A549 (cell line): ENCODE results near the gene GCLC.

Experiments
- MAZ ChIP-seq: fragments of 150-350 bp; IDR thresholded peaks from 2 replicates; pipeline ENCODE4 v1.6.1; 2014; ENCODE audit warnings: antibody characterized with exemption, low read depth, low read length, borderline replicate concordance
- POLR2A ChIP-seq: IDR thresholded peaks from 2 replicates; pipeline ENCODE4 v1.6.1; 2012; ENCODE audit warnings: mild to moderate bottlenecking, low read length
- RAD21 ChIP-seq, 2 experiments: fragments of >200 bp in 1 of 2; sonication (Bioruptor Twin) in 1 of 2; formaldehyde crosslinking in 1 of 2; IDR thresholded peaks in 1 of 2; conservative IDR thresholded peaks in 1 of 2; 2 replicates in 1 of 2; 3 replicates in 1 of 2; pipeline ENCODE4 v1.6.1; 2012 to 2018; ENCODE audit warnings: inconsistent platforms in 1 of 2
- RNF2 ChIP-seq: fragments of 200-600 bp; sonication (generic); IDR thresholded peaks from 2 replicates; pipeline ENCODE4 v1.6.1; 2016; ENCODE audit warnings: low read depth, mild to moderate bottlenecking, antibody characterized with exemption, moderate library complexity, borderline replicate concordance
- TF ChIP-seq, protein P1 (sequence below): fragments of >200 bp; sonication (Bioruptor Twin); formaldehyde crosslinking; IDR thresholded peaks from 3 replicates; pipeline ENCODE4 v1.5.1; 2016

DNA sequence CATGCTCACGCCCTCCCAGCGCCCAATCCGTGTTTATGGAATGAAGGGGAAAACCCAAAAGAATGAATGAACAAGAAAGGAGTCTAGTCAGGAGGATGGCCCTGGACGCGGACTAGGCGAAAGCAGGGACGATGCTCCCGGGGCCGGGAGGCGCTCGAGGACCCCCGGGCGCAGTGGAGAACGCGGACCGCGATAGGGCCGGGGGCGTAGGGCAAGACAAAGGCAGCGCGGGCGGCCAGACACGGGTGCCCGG, 758 bp downstream of the GCLC start:
- TF ChIP-seq, protein P1, sequence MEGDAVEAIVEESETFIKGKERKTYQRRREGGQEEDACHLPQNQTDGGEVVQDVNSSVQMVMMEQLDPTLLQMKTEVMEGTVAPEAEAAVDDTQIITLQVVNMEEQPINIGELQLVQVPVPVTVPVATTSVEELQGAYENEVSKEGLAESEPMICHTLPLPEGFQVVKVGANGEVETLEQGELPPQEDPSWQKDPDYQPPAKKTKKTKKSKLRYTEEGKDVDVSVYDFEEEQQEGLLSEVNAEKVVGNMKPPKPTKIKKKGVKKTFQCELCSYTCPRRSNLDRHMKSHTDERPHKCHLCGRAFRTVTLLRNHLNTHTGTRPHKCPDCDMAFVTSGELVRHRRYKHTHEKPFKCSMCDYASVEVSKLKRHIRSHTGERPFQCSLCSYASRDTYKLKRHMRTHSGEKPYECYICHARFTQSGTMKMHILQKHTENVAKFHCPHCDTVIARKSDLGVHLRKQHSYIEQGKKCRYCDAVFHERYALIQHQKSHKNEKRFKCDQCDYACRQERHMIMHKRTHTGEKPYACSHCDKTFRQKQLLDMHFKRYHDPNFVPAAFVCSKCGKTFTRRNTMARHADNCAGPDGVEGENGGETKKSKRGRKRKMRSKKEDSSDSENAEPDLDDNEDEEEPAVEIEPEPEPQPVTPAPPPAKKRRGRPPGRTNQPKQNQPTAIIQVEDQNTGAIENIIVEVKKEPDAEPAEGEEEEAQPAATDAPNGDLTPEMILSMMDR = no peak
- TF ChIP-seq RNF2 = no peak
- no peak for TF ChIP-seq MAZ
- TF ChIP-seq POLR2A = no peak
- no peak for TF ChIP-seq RAD21 (conservative IDR thresholded peaks at IDR 0.05 in 1 of 2, IDR thresholded peaks at IDR 0.05 in 1 of 2)
